GM18951 (cell line): Measurements from ENCODE around the gene TIMM44.
"Not testable (repeated sequence)": the region's sequence is repeated elsewhere in the genome, so short reads cannot be mapped to it uniquely, and the experiment has no call there.

ENCODE experiments used
- POLR2A ChIP-seq: IDR thresholded peaks from 4 replicates; pipeline ENCODE4 v1.6.1; 2011; ENCODE audit warnings: mild to moderate bottlenecking; ENCODE audit not compliant: insufficient read length, insufficient read depth; ENCODE audit errors: extremely low read depth
- in situ Hi-C: fragments of 300-500 bp; cut with MboI; formaldehyde crosslinking; loops from one replicate; pipeline ENCODE4 v1.12.0; 2022; ENCODE audit warnings: low sequenced_read_pairs, mixed read lengths, inconsistent platforms; ENCODE audit not compliant: unreplicated experiment

Gene TIMM44

DNA sequence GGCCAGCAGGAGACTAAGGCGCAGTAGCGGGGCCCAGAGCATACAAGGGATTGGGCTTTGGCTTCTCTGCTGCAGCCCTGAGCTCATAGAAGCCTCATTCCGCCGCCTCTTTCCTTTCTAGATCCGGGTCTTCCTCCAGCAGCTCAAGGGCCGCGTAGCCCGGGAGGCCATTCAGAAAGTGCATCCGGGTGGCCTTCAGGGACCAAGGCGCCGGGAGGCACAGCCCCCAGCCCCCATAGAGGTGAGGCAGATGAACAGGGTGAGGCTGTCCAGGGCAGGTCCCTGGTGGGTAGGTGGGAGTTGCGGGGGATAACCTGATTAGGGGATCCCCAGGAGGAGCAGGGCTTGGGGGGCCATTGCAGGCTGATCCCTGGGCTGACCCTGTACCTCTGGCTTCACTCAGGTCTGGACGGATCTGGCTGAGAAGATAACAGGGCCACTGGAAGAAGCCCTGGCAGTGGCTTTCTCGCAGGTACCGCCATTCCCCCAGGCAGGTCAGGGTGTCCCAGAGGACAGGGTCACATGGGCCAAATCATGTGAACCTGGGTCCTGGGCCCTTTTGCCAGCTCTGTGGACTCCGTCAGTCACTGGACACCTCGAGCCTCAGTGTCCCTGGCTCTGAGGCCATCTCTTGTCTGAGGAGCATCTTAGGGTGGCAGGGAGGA lies 22.0 kb downstream of the TIMM44 start:
- no peak for TF ChIP-seq POLR2A
- in situ Hi-C loops, result no loop called here

DNA sequence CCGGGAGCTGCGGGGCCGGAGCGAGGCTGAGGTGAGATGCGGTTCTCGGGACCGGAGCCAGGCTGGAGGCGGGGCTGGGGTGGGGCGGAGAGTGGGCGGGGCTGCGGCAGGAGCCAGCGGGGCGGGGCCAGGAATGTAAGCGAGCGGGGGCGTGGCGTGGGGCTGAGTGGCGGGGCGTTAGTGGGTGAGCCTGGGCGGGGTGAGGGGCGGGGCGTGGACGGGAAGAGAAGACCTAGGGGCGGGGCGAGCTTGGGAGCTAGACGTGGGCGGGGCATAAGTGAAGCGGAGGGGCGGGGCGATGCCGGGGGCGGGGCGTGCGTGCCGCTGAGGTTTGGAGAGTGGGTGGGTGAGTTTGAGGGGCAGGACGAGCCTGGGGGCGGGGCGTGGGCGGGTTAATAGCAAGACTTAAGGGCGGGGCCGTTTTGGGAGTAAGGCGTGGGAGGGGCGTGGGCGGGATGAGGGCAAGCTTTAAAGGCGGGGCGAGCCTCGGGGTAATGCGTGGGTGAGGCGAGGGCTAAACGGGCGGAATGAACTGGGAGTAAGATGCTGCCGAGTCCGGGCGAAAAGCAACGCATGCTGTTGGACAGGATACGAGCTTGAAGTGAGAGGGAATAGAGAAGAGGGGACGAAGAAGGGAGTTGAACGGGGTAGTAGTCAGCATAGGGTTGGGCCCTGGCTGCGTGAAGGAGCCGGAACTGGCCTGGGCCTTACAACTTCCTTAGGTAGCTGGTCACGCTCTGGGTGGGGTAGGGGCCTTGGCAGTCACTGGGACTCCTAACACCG lies 22.8 kb downstream of the TIMM44 start:
- in situ Hi-C loops, result no loop called here
- peak; percentile 15 for TF ChIP-seq POLR2A

DNA sequence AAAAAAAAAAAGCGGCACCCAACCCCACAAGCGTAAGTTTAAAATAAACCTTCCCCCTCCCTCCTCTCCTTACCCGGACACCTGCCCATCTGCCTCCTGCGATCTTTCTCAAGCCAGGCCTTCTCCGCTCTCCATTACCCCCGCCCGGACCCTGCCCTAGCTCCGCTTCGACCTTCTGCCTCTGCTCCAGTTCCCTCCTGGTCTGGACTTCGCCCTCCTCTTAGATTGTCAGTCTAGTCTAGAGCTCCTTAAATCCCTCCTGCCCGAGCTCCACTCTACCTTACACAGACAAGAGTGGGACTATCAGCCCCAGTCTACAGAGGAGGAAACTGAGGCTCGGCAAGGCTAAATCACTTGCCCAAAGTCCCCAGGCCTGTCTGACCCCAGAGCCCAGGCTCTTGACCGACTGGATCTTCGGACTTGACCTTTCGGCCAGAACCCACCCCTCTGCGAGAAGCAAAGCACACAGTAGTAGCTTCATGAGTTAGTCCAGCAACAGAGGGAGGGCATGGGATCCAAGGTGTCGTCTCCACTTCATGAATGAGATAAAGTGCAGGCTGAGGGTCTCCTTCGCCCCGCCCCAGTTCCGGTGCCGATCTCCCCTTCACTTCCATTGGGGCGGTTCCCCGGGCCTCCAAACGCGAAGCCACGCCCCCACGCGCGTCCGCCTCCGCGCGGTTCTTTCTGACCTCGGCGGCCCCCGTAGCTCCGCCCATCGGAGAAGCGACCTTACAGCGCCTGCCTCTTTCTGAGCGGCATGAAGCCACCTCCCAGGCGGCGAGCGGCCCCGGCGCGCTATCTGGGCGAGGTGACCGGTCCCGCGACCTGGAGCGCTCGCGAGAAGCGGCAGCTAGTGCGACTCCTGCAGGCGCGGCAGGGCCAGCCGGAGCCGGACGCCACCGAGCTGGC lies 23.6 kb downstream of the TIMM44 start, which contains the start of gene SNAPC2:
Gene SNAPC2 (plus strand): TSS at position 729 of the 909 bp plus-strand sequence. CDS start 29 bp downstream, at position 758.
- TF ChIP-seq POLR2A, result peak; percentile 73
- in situ Hi-C loops, result no loop called here

DNA sequence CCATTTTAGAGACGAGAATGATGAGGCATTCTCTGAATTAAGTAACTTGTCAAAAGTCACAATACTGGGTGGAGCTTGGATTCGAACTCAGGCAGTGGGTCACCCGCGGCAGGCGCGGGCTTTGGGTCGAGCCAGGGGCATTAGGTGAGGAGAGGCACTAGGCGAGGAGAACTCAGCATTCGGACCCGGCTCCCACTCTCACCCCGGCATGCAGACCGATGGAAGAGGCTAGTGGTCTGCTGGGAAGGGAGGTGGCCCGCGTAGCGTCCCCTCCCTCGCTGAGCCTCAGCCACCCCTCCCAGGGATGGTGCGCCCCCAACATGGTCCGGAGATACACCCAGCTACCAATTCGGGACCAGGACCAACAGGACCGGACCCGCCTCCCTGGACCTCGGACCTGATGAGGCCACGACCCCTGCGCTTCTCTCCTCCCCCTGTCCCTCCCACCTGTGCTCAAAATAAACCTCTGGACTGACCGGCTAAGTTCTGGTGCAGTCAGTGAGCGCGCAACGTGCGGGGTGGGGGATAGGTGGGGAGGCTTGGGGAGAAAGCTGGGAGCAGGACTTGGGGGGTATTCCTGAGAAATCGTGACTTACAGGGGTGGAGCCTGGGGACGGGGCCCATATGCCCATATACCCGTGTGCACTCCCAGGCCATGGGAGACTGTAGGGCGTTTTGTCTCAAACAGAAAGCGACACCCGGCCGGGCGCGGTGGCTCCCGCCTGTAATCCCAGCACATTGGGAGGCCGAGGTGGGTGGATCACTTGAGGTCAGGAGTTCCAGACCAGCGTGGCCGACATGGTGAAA lies 24.6 kb downstream of the TIMM44 start:
- in situ Hi-C loops, result no loop called here

DNA sequence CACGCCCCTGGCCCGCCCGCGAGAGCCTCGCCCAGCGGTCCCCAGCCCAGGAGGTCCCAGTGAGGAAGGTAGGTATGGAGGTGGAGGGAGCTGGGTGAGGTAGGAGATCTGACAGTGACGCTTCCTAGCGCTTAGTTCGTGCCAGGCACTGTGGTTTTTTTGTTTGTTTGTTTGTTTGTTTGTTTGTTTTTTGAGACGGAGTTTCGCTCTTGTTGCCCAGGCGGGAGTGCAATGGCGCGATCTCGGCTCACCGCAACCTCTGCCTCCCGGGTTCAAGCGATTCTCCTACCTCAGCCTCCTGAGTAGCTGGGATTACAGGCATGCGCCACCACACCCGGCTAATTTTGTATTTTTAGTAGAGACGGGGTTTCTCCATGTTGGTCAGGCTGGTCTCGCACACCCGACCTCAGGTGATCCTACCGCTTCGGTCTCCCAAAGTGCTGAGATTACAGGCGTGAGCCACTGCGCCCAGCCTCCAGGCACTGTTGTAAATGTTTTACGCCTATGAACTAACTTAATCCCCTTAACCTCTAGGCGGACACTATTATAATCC lies 25.3 kb downstream of the TIMM44 start:
- in situ Hi-C loops, result not testable (repeated sequence)

More for the DNA sequence above, 24.6 kb downstream of the TIMM44 start:
- TF ChIP-seq POLR2A, result no peak

DNA sequence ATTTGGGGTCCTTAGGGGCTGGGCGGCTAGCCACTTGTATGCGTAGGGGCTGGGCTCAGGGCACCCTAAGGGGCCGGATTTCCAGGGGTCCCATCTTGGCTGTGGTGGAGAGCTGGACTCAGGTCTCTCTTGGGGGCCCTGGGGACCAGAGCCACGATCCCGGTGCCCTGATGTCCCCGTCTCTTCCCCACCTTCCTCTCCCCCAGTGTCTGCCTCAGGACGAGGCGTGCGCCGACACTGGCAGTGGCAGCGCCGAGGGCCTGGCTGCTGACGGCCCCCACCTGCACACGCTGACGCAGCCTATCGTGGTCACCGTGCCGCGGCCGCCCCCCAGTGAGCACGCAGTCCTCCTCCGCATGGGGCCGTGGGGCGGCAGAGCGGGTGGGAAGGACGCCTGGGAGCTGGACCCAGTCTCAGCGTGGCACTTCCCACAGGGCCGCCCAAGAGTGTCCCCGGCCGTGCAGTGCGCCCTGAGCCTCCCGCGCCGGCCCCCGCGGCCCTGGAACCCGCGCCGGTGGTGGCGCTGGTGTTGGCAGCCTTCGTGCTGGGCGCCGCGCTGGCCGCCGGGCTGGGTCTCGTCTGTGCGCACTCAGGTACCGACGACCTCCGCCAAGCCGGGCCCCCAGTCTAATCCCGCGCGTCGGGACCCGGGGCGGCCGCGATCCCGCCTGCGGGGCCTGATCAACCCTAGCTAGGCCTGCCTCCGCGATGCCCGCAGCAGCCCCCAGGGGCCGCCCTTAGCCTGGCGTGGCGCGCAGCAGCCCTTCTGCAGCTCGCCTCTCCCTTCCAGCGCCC lies 26.0 kb downstream of the TIMM44 start:
- no peak for TF ChIP-seq POLR2A
- in situ Hi-C loops, result no loop called here

DNA sequence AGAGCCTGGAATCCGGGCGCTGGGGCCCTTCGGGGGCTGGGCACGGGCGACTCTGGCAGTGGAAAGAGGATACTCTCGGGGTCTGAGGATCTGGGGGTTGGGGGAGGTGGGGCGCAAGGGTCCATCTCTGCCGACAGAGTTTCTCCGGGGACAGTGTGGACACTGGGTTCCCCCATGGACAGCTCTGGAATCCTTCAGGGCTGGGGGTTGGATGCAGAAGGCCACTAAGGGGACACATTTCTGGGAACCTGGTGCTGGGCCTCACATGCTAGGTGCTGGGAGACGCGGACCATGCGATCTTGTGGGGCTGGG lies 26.6 kb downstream of the TIMM44 start:
- in situ Hi-C loops, result no loop called here
- TF ChIP-seq POLR2A, result no peak

DNA sequence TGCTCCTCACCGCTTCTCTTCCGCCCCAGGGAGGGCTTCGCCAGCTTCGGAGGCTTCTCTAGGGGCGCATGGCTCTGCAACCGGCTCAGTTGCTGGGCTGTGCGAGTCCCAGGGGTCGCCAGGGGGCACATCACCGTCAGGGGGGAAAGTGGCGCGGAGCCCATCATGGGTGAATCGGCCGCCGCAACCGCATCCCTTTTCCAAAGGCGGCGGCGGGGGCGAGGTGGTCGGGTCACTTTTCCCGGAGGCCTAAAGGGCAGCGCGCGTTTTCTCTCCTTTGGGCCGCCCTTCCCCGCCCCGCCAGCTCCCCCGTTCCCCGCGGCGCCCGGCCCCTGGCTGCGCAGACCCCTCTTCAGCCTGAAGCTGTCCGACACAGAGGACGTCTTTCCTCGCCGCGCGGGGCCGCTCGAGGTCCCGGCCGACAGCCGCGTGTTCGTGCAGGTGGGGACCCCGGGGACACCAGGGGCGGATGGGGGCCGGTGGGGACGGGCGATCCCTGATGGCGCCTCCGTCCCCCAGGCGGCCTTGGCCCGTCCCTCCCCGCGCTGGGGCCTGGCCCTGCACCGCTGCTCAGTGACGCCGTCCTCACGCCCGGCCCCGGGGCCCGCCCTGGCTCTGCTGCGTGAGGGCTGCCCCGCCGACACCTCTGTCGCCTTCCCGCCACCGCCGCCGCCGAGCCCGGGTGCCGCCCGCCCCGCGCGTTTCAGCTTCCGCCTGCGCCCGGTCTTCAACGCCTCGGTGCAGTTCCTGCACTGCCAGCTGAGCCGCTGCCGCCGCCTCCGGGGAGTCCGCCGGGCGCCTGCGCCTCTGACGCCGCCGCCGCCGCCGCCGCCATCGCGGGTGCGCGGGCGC lies 27.1 kb downstream of the TIMM44 start:
- in situ Hi-C loops, result no loop called here
- TF ChIP-seq POLR2A, result no peak

DNA sequence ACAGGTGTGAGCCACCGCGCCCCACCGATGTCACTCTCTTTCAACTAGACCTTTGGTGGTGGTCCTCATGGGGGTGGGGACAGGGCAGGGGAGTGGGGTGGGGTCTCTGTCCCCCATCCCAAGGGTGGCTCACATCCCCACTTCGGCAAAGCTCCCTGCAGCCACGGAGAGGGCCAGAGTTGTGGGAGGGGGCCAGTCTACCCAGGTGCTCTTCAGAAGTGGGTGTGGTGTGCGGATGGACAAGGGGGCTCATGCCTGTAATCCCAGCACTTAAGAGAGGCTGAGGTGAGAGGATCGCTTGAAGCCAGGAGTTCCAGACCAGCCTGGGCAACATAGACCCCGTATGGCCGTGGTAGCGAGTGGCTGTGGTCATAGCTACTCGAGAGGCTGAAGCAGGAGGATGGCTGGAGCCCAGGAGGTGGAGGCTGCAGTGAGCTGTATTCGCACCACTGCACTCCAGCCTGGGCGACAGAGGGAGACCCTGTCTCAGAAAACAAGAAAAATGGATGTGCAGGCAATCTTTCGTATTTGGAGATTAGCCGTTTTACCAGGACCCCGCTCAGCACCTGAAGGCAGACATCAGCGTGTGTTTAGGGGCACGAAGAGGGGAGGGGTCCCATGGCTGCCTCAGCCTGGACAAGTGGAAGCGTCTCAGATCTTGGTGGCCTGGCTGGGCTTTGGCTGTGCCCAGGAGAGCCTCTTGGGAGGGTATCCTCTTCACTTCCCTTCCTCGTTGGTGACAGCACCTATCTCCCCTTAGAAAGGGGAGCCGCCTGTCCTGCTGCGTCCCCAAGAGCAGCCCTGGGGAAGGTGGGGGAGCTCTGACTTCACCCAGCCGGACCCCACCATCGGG lies 28.0 kb downstream of the TIMM44 start:
- in situ Hi-C loops, result no loop called here
- TF ChIP-seq POLR2A, result no peak

DNA sequence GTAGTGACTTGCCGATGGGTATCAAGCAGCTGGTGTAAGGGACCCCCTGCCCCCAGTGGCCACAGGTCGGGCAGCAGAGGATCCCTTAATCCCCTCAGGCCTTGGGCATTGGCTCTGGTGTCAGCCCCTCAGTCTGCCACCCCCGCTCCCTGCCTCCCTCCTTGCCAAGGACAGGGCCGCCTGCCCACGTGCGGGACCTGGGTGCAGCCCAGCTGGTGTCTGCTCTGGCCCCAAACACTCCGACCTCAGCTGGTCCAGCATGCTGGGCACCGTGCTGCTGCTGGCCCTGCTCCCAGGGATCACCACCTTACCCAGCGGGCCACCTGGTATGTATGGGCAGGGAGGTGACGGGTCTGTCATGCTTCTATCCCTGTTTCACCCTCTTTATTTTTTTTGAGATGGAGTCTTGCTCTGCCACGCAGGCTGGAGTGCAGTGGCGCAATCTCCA lies 28.8 kb downstream of the TIMM44 start, which contains the start of gene TGFBR3L:
Gene TGFBR3L (plus strand): TSS at position 233 of the 448 bp plus-strand sequence.
- in situ Hi-C loops, result no loop called here
- TF ChIP-seq POLR2A, result no peak
